ENCODE measurements around the gene PTRHD1.

Gene PTRHD1

DNA sequence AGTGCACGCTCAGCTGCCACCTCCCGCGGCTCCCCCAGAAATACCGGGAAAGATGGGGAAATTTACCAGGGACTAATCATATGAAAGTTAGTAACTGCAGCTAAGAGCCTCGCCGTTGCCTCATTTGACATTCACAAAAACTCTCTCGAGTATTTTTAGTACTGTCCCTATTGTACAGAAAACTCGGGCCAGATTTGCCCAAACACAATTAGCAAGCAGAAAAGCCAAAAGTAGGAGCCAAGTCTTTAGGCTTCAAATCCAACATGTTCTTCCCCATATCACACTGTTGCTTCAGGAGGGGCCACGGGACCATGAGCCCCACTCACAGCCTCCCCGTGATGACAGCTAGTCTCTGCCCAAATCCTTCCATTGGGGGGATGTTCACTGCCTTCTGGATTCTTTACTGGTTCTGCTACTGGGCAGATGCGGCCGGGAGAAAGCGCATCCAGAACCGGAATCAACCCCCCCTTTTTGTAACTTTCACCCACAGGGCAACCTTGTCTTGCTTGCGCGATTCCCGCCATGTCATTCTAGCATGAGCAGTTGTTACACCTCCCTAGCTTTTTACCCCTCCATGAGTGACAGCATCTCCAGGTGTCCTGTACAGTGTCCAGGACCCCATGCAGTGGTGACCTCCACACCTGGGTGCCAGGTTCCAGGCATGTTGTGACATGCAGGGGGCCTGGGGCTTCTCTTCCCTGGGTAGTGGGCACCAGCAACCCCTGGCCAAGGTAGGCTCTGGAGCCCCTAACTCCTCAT lies 35.2 kb upstream of the PTRHD1 start:
- DNase-seq: no peak

DNA sequence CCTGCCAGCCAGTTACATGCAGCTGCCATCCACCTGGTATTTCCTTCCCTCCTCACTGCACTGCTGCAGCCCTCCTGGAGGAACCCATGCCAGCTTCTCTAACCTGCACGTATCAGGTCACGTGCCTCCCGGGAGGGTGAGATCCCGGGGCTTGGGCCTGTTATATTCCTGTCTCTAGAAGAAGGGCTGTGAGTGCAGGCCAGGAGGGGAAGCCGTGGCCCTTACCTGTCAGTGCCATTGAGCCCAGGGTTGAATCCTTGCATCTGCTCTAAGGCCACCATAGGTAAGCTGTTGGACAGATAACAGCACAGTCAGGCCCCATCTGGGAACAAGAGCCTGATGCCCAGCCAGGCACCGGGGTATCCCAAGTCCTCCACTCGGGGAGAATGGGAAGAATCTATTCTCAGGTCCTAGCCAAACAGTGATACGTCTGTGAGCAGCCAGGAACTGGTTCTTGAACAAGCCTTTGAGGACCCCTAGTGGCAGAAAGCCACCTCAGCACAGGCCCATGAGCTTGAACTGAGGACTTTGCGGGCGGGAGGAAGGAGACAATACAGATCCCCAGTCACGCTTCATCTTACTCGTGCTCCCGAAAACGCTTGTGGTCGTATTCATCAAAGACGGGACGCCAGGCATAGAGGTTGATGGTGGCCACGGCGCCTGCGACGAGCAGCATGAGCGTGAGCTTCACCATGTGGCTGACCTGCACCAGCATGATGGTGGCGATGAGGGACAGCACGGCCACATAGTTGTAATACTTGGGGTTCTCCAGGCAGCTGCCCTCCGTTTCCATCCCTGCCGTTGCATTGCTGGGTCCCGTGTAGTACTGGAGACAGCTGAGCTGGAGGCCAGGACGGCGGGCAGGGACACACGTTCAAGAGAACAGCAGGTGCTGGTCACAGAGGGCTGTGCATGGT lies 34.4 kb upstream of the PTRHD1 start:
- DNase-seq: peak; percentile 15

DNA sequence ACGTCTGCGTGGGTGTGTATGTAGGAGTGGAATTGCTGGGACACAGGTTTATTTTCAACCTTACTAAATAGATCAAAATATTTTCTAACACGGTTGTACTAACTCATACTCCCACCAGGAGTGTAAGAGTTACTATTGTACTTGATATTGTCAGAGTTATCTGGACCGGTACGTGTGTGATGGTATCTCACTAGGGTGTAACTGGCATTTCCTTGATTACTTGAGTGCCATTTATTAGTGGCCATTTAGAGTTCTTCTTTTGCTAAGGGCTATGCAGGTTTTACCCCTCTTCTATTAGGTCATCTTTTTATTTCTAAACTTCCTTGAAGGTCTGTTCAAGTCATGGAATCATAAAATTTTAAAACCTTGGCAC lies 33.6 kb upstream of the PTRHD1 start:
- no peak for DNase-seq

DNA sequence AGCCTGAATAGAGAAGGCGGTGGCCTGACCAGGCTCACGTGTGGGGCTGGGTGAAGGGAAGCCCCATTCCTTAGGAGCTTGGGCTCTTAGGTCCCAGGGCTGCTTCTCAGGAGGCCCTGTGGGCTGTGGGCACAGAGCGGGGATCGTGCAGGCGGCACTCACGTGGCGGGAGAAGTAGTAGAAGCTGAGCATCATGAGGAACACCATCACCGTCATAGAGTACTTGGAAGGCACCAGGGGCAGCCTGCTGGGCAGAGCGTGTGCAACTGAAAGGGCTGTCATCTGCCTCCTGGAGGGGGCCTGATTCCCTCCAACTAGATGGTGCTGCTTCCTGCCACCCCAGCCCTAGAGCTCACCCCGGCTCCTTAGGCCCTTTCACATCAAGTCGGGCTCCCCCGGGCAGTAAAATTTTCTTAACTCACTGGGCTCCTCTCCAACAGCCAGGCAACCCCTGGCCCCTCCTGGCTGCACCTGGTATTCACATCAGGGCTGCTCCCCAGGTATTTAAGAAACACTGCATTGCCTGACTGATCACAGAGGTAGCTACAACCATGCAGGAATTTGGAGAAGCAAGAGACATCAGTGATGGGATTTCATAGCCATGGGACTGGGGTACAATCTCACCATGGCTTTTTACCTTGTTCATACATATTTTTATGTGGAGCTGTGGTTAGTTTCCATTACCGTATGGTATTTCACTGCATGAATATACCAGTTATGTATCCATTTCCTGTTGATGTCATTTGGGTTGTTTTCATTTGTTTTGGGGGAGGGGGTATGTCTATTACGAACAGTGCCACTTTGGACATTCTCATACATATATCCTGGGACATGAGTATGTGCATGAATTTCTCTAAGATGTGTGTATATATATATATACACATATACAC lies 32.9 kb upstream of the PTRHD1 start:
- DNase-seq: no peak

DNA sequence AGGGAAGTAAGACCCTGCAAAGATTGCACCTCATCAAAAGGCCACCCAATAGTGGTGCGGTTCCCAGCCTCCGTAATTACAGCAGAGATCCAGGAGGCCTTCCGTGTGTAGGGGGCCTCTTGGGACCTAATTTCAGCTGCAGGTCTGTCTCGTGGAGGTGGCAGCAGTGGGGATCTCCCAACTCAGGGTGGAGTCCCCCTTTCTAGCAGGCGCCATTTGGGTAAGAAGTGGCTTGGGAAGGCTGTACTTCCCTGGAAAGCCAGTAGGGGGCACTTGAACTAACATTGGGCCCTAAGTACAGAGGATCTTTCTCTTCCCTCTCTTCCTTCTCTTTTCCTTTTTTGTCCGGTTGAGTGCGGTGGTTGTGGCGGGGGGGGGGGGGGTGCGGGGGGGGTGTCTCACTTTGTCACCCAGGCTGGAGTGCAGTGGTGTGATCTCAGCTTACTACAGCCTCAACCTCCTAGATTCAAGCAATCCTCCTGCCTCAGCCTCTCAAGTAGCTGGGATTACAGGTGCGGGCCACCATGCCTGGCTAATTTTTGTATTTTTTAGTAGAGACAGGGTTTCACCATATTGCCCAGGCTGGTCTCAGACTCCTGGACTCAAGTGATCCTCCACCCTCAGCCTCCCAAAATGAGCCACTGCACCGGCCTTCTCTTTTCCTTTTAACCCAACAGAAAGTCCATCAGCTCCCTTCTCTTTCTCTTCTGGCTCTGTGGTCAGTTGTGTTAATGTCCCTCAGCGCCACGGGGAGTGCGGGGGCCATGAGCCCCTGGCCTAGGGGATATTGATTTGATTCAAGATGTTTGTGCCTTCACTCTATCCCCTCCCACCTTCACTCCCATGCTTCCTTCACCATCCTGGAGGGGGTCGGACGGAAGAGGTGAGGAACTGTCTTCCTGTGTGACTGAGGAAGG lies 32.0 kb upstream of the PTRHD1 start:
- no peak for DNase-seq

DNA sequence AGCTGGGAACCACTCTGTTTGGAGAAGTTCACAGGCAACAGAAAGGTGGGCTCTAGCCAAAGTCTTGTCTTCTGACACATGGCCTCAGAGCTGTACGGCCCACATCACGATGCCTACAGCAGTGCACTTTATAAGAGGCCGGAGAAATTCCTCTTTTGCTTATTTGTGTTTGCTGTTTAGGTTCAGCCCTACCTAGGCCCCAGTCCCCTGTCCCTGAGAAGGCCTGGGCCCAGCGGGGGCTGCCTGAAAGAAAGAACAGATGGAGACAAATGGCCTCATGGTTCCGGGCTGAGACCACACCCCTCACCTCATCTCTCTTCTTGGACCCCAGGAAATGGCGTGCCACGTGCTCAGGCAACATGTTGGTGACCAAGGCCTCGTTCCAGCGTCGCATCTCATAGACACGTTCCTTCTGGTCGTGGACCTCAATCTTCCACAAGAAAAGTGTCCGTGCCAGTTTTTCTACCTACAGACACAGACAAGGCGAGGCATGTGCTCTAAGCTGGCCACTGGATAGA lies 30.9 kb upstream of the PTRHD1 start:
- no peak for DNase-seq

DNA sequence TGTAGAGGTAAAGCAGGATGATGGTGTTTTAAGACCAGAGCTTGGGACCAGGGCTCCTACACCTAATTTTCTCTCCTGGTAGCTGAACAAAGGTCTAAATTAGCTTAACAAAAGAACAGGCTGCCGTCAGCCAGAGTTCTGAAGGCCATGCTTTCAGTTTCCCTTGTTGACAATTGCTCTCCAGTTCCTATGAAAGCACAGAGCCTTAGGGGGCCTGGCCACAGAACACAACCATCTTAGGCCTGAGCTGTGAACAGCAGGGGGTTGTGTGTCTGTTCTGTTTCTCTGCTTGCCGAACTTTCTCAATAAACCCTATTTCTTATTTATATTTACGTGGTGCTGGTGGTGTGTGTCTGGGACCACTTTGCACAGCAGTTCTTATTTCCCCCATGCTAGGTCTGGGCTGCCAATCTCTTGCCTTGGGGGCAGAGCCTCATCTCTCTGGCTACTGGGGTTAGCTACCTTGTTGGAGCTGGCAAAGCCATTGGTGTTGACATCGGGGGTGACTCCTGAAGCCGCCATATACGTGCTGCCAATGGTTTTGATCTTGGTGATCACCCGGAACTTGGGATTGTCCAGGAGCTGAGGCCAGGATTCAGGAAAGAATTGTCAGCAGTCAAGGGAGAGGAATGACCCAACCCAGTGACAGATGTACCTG lies 29.0 kb upstream of the PTRHD1 start:
- no peak for DNase-seq

DNA sequence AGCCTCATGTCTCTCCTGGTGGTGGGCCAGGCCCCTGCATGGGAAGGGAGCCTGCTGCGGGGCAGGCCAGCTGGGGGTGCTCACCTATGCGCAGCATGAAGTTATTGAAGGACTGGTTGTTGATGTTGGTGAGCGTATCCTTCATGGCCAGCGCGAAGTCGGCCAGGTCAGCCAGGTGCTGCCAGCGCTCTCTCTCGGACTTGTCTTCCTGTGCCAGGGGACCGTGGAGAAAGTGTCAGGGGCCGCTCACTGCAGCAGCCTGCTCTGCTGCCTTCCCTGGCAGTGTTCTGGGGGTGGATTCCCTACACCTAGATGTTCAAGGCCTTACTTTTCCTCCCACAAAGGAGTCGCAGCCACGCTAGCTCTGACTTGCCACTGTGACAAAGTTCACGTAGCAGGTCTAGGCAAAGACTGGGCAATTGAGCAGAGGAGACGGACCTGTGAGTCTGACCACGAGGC lies 28.3 kb upstream of the PTRHD1 start:
- no peak for DNase-seq

DNA sequence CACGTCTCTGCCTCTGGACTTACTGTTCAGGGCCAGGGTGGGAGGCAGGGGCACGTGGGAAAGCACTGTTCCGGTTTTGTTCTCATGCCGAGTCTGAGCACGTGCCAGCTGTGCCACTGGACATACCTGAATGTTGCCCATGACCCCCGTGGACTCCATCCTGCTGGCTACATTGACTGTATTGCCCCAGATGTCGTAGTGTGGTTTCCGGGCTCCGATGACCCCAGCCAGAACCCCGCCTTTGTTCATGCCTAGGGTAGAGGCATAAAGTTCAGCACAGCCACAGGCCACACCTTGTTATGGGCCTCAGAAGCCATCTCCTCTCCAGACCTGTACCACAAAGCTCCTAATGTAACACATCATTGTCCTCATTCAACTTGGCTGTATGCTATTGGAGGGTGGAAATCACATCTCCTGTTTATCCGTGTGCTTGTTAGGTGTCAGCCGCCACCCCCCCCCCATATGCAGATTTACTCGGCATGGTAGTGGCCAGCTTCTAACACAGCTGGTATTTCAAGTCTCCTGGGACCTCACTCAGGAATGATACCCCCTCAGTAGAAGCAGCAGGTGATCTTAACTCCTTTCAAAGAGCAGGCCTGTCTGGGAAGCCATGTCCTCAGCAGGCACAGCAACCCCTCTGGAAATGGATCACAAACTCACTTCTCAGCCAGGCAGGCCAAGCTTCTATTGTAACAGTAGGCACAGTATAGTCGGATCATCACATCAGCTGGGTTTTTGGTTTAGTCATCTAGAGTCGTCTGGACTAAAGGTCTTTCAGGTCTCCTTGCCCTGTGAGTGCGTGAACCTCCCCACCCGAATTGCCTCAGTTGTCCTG lies 27.6 kb upstream of the PTRHD1 start:
- no peak for DNase-seq

DNA sequence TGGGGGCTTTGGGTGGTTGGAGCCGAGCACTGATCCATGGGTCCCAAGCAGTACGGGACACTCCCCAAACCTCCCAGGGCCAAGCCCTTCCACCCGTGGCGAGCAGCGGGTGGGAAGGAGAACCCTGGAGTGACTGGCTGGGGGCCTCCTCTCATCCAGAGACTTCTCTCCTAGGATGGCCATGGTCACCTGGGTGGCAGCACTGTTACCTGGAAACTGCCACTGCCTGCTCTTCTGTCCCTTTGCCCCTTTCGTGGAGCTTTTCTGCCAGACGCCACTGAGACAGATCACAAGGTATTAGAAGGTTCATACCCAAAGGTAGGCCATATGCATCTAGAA lies 27.0 kb upstream of the PTRHD1 start:
- DNase-seq: no peak

DNA sequence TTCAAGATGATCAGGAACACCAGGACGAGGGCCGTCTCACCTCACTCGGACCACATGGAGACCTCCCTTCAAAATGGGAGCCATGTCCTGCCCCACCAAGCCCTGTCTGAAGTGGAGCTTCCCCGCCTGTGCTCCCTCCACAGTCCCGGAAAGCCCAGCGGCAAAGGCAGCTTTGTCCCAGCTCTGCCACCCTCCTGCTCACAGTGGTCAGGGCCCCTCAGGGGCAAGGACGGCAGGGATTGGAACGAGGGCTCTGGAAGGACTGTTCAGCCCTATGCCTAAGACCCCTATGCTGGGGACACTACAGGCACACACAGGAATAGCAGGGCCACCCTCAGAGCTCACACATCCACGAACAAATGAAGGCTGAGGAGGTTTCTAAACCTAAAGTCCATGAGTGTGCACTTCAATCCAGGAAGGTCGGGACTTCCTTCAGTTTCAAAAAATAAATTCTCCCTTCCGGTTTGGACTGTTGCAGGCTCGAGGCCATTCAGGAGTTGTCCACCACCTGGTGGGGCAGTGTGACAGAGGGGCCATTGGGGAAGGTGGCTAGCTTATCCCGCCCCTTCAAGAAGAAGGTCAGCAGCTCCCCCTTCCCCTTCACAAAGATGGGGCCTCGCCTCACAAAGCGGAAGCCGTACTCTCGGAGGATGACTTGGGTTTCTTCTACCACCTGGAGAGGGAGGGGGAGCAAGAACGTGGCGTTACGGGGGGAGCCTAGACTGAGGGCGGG lies 26.4 kb upstream of the PTRHD1 start:
- no peak for DNase-seq

DNA sequence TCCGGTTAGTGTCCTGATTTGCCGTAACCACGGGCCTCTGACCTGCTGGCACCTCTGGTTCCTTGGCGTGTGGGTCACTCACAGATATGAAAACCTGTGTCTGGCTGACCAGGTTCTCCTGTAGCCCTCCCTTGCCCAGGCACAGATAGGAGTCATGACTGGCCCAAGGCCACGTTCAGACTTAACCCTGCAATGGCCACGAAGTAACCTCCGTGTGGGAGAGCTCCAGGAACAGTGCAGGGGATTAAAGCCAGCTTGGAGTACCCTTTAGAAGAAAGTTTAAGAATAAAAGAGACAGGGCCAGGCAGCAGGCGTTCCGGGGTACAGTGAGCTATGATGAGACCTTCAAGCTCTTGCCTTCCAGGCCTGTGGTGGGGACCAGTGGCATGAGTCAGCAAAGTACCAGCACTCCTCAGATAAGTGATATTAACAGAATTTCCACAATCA lies 25.6 kb upstream of the PTRHD1 start:
- no peak for DNase-seq

DNA sequence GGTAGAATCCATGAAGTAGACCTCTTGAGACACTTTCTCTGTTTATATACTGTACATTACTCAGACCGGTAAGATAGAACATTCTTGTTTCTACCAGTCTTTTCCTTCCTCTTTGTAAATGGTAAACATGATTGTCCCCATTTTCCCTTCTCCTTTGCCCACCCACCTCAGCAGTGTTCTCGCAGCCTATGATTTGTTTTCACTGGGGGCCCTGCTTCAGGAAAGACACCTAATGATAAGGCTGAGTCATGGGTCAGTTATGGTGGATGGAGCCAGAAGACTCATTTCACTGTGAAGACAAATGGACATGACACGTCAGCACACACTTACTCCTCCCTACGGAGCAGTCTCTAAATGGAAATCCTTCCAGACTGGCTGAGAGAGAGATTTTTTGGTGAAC lies 23.7 kb upstream of the PTRHD1 start:
- DNase-seq: no peak

DNA sequence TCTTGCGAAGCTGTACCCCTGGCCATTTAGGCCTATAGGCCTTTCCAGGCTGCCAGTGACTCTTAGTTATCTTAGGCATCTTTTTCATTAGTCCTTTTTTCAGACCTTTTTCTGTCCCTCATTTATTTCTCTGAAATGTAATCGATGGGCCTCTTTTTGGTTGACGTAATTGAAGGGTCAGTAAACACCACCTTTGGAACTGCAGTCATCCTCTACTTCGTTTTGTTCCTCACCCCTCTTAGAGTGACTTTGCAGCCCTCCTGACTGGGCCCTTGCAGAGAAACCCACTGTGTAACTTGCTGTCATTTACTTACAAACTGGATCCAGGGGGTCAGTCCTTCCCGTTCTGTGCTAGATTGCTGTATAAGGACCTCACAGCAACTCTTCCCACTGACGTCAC lies 23.2 kb upstream of the PTRHD1 start:
- no peak for DNase-seq

DNA sequence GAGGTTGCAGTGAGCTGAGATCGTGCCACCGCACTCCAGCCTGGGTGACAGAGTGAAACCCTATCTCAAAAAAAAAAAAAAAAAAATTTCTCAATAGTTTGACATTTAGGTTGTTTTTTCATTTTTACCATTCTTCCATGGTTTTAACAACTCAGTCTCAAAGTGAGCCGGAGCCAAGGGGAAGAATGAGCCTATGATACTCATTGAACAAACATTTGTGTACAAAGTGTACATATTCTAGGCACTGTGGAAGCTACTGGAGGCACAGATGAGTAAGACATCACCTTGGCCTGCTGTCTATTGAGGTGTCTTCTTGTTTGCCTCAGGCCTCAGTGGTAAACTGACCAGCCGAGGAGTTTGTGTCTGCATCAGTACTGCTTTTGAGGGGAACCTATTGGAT lies 22.0 kb upstream of the PTRHD1 start:
- no peak for DNase-seq

DNA sequence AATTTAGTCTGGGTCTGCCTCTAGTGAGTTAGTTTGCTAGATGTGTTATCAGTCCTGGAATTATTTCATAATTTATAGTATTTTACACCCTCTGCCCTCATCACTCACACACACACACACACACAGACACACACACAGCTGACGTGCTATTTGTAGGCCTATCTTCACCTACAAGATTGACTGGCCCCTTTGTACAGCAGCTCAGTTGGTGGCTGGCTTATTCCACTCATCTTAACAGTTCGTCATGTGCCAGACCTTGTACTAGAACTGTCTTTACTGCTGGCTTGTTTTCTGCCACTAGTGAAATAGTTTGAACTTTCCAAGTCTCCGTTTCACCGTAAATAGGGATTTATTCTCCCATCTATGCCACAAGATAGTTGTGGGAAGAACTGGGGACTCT lies 21.3 kb upstream of the PTRHD1 start:
- no peak for DNase-seq

DNA sequence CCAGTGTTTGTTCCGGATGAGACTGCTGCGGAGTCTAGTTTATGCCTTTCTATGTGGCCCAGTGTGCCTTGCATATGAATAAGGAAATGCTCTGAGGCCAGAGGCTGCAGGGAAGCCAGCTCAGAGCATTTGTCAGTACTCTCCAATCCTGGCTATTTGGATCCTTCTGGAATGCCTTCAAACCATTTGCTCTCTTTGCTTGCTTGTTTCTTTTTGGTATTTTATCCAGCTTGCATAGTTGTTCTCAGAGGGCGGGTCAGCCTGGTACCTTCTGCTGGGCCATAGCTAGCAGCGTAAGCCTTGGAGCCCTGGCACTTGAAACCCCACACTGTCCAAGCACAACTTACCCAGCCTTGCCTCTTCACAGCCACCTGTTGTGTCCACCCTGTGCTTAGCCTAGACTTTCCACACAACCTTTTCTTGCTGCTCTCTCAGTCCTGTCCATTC lies 20.5 kb upstream of the PTRHD1 start:
- DNase-seq: no peak

DNA sequence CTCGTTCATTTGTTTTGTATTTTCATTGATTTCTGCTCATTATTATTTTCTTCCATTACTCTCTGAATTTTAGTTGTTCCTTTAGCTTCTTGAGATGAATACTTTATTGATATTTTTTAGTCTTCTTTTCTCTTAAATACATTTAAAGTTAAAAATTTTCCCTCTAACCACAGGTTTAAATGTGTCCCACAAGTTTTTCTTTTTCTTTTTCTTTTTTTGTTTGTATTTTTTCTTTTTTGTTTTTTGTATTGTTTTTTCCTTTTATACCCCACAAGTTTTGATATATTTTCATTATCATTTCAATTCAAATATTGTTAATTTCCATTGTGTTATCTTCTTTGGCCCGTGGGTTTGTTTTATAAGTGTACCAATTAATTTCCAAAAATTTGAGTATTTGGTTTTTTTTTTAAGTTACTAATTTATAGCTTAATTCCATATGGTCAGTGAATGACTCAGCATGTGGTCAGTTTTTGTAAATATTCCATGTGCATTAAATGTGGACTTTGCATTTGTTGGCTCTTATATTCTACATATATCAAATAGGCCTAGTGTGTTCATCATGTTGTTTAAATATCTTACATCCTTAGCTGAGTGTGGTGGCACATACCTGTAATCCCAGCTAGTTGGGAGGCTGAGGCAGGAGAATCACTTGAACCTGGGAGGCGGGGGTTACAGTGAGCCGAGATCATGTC lies 16.3 kb upstream of the PTRHD1 start:
- no peak for DNase-seq

DNA sequence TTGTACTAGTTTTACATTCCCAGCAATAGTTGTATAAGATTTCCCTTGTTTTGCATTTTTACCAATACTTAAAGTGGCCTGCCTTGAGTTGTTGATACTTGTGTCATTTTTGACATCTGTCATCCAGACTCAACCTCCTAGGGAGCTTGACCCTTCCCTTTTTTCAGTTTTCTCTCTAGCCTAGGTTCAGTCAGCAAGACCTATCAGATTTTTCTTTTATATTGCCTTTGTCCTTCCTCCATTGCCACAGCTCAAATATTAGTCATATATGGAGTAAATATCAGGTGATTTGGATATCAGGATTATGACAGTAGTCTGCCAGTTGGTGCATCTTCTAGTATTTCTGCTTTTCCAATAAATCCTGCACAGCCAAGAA lies 13.5 kb upstream of the PTRHD1 start:
- no peak for DNase-seq
